Fibroblast of villous mesenchyme (primary cell): ENCODE measurements around the gene LARP4B. TPM values are rescaled to one million over a fixed set of nuclear protein-coding genes. Genes with fewer than 3 reads are reported as not detected.

Source experiments
- DNase-seq: peaks from one replicate; pipeline ENCODE4 v3.0.0-alpha.2; 2010; ENCODE audit warnings: low read depth
- H3K4me3 ChIP-seq: 2 replicates; pipeline ENCODE4 v1.5.1; 2011; ENCODE audit warnings: low read depth, mild to moderate bottlenecking, low read length
- CTCF ChIP-seq: IDR thresholded peaks from 2 replicates; pipeline ENCODE4 v1.5.1; 2012; ENCODE audit warnings: low read depth, mild to moderate bottlenecking, low read length; ENCODE audit not compliant: insufficient read depth
- total RNA-seq: library from RNA; depleted of rRNA; stranded (reverse); fragments of >200 nt; gene quantifications from 2 replicates; pipeline ENCODE4 v1.2.3, GENCODE V29; 2012

Gene LARP4B
- total RNA-seq, 1 donor = 57.4 TPM

- no peak for DNase-seq
- no peak overlapping the region for H3K4me3 ChIP-seq
- TF ChIP-seq CTCF = no peak
Measured at GRCh38 chr10:839550-840205, 91.8 kb downstream of the LARP4B start.

- TF ChIP-seq CTCF = no peak
- H3K4me3 ChIP-seq = no peak overlapping the region
- no peak for DNase-seq
Measured at GRCh38 chr10:836782-837181, 94.7 kb downstream of the LARP4B start.

- no peak overlapping the region for H3K4me3 ChIP-seq
- no peak for DNase-seq
- TF ChIP-seq CTCF = no peak
Measured at GRCh38 chr10:834493-834892, 97.0 kb downstream of the LARP4B start.

- no peak for DNase-seq
- TF ChIP-seq CTCF = no peak
Measured at GRCh38 chr10:829241-829640, 102.3 kb downstream of the LARP4B start.

GRCh38 chr10:828191-828590, 103.3 kb downstream of the LARP4B start:
- H3K4me3 ChIP-seq = no peak overlapping the region
- no peak for DNase-seq
- no peak for TF ChIP-seq CTCF

More at GRCh38 chr10:829241-829640, 102.3 kb downstream of the LARP4B start:
- H3K4me3 ChIP-seq = no peak overlapping the region

GRCh38 chr10:824946-825345, 106.6 kb downstream of the LARP4B start:
- no peak overlapping the region for H3K4me3 ChIP-seq
- DNase-seq = no peak
- no peak for TF ChIP-seq CTCF

- no peak for TF ChIP-seq CTCF
- DNase-seq = no peak
- no peak overlapping the region for H3K4me3 ChIP-seq
Measured at GRCh38 chr10:824497-824896, 107.0 kb downstream of the LARP4B start.
